Skin of body (tissue), 2 donors: ENCODE data around the gene SDHAF2. TPM values are rescaled to one million over a fixed set of nuclear protein-coding genes. Genes with fewer than 3 reads are reported as not detected.

Experiments
- small RNA-seq: library from RNA; depleted of rRNA; stranded (forward); fragments of <200 nt; gene quantifications from one replicate; pipeline ENCODE3, GENCODE V24; 2014; ENCODE audit warnings: low replicate concordance
- total RNA-seq: library from RNA; depleted of rRNA; stranded (reverse); fragments of >200 nt; gene quantifications from one replicate; pipeline ENCODE4 v1.2.3, GENCODE V29; 2014

Gene SDHAF2
- total RNA-seq, 1 donor from 2014 or later: 33.3 TPM

Small RNA genes within 50 kb of the gene (small RNA-seq; reads per million reads assigned to genes)
- gene RN7SL23P: not detected

Other genes with a start within 250 kb of the SDHAF2 start
- gene PGA3, start 226.6 kb upstream of the SDHAF2 start, total RNA-seq: 0.89 TPM
- 3.5 TPM for gene PGA4, start 207.8 kb upstream of the SDHAF2 start, total RNA-seq
- gene PGA5, start 188.9 kb upstream of the SDHAF2 start, total RNA-seq: 0.39 TPM
- 0.49 TPM for gene VWCE, start 134.8 kb upstream of the SDHAF2 start, total RNA-seq
- gene DDB1, start 97.0 kb upstream of the SDHAF2 start, total RNA-seq: 158 TPM
- 13.0 TPM for gene TKFC, start 96.9 kb upstream of the SDHAF2 start, total RNA-seq
- gene CYB561A3, start 68.2 kb upstream of the SDHAF2 start, total RNA-seq: 13.4 TPM
- gene TMEM138, start 67.8 kb upstream of the SDHAF2 start, total RNA-seq: 16.6 TPM
- gene TMEM216, start 37.5 kb upstream of the SDHAF2 start, total RNA-seq: 8.3 TPM
- 29.1 TPM for gene CPSF7, start 149 bp upstream of the SDHAF2 start, total RNA-seq
- 0.49 TPM for gene LRRC10B, start 78.6 kb downstream of the SDHAF2 start, total RNA-seq
- 1.7 TPM for gene SYT7, start 151.0 kb downstream of the SDHAF2 start, total RNA-seq